ENCODE data around the gene SLC2A13. TPM values are rescaled to one million over a fixed set of nuclear protein-coding genes. Genes with fewer than 3 reads are reported as not detected.

Gene SLC2A13
- total and polyA plus RNA-seq, 2 donors (not counting 3 experiments of a cell fraction or from before 2014, with no cell fraction given), result 1.2 to 4.9 TPM

GRCh38 chr12:39959467-39959866 lies 146.4 kb downstream of the SLC2A13 start:
- Histone ChIP-seq H3K36me3 (ENCODE audit: control insufficient read depth in 2 of 2, extremely low read depth in 1 of 2, insufficient read depth in 2 of 2, low read length in 2 of 2) (no peaks in the 10 kb centered on the region), H3K79me2 (ENCODE audit: control insufficient read depth, insufficient read depth, low read length) (no peaks in the 10 kb centered on the region), H3K27me3 (ENCODE audit: control insufficient read depth in 2 of 2, insufficient read depth in 2 of 2, low read length in 2 of 2) (no peaks in the 10 kb centered on the region), H3K9me3 (replicated peaks; ENCODE audit: control insufficient read depth, insufficient read depth, low read length) (no peaks in the 10 kb centered on the region), H3K4me1 (ENCODE audit: control insufficient read depth, extremely low read depth, insufficient read depth, low read length) (no peaks in the 10 kb centered on the region), H3K4me2 (ENCODE audit: insufficient read depth, low read length) (no peak overlapping the region), H3K9ac (replicated peaks; ENCODE audit: extremely low read depth, insufficient read depth, low read length) (no peak overlapping the region), H3K27ac (ENCODE audit: insufficient read depth, low read depth, low read length) (no peak overlapping the region), H2AFZ (ENCODE audit: low read depth, low read length) (no peak overlapping the region), H4K20me1 (replicated peaks; ENCODE audit: control insufficient read depth, extremely low read depth, insufficient read depth, low read length) (no peaks in the 10 kb centered on the region), H3K9me1 (replicated peaks; ENCODE audit: control insufficient read depth, extremely low read depth, insufficient read depth, low read length) (no peaks in the 10 kb centered on the region), H3K4me3 (replicated peaks in 1 of 3; ENCODE audit: insufficient read depth in 1 of 3, low read depth in 1 of 3, low read length in 3 of 3) (no peak overlapping the region)
- CTCF ChIA-PET, result no interaction called here
- TF ChIP-seq FOS (IDR thresholded peaks at IDR 0.05; ENCODE audit: borderline replicate concordance, insufficient read depth, low read length), result no peak
- TF ChIP-seq POLR2AphosphoS5 (IDR thresholded peaks at IDR 0.05; ENCODE audit: insufficient read depth, low read depth, low read length), result no peak
- no peak for TF ChIP-seq POLR2A (IDR thresholded peaks at IDR 0.05; ENCODE audit: low read depth, low read length)
- no peak for TF ChIP-seq MAX (IDR thresholded peaks at IDR 0.05; ENCODE audit: insufficient read depth, insufficient read length)
- TF ChIP-seq GATA2 (IDR thresholded peaks at IDR 0.05; ENCODE audit: insufficient read depth, insufficient read length, low read depth, low read length), result no peak
- TF ChIP-seq MYC (IDR thresholded peaks at IDR 0.05; ENCODE audit: low read depth, low read length), result no peak
- TF ChIP-seq EZH2 (IDR thresholded peaks at IDR 0.05; ENCODE audit: borderline replicate concordance, low read depth, low read length, severe bottlenecking), result no peak
- intact Hi-C loops (cut with micrococcal nuclease) (no loop called here), dilution Hi-C loops (cut with MboI; ENCODE audit: extremely low pct_ligation_motif_present, low sequenced_read_pairs) (no loop called here)
- BruUV-seq (replicated peaks), result no TSS peak
- FAIRE-seq, result no peak
- no peak for DNase-seq (ENCODE audit: low read depth, low spot score)
- POLR2A ChIA-PET, result no interaction called here

- dilution Hi-C loops (cut with MboI; ENCODE audit: extremely low pct_ligation_motif_present, low sequenced_read_pairs), result no loop called here
Measured at GRCh38 chr12:39959031-39959430, 146.8 kb downstream of the SLC2A13 start.

More at GRCh38 chr12:39959031-39959430, 146.8 kb downstream of the SLC2A13 start:
- H3K4me2 ChIP-seq (ENCODE audit: insufficient read depth, low read length), result no peak overlapping the region
- TF ChIP-seq GATA2 (IDR thresholded peaks at IDR 0.05; ENCODE audit: insufficient read depth, insufficient read length, low read depth, low read length) (no peak), MYC (IDR thresholded peaks at IDR 0.05; ENCODE audit: low read depth, low read length) (no peak), EZH2 (IDR thresholded peaks at IDR 0.05; ENCODE audit: borderline replicate concordance, low read depth, low read length, severe bottlenecking) (no peak), CTCF (IDR thresholded peaks at IDR 0.05; ENCODE audit: extremely low read depth in 1 of 2, insufficient read depth in 1 of 2, low read depth in 1 of 2, low read length in 2 of 2) (no peak), FOS (IDR thresholded peaks at IDR 0.05; ENCODE audit: borderline replicate concordance, insufficient read depth, low read length) (no peak), POLR2AphosphoS5 (IDR thresholded peaks at IDR 0.05; ENCODE audit: insufficient read depth, low read depth, low read length) (no peak), POLR2A (IDR thresholded peaks at IDR 0.05; ENCODE audit: low read depth, low read length) (no peak), MAX (IDR thresholded peaks at IDR 0.05; ENCODE audit: insufficient read depth, insufficient read length) (no peak), JUN (IDR thresholded peaks at IDR 0.05; ENCODE audit: borderline replicate concordance, insufficient read depth, insufficient read length, low read depth) (no peak)
- H3K27ac ChIP-seq (ENCODE audit: insufficient read depth, low read depth, low read length), result no peak overlapping the region
- H4K20me1 ChIP-seq (replicated peaks; ENCODE audit: control insufficient read depth, extremely low read depth, insufficient read depth, low read length), result no peaks in the 10 kb centered on the region
- intact Hi-C loops (cut with micrococcal nuclease), result no loop called here
- no peaks in the 10 kb centered on the region for H3K79me2 ChIP-seq (ENCODE audit: control insufficient read depth, insufficient read depth, low read length)
- no peaks in the 10 kb centered on the region for H3K27me3 ChIP-seq (ENCODE audit: control insufficient read depth in 2 of 2, insufficient read depth in 2 of 2, low read length in 2 of 2)
- no peaks in the 10 kb centered on the region for H3K9me3 ChIP-seq (replicated peaks; ENCODE audit: control insufficient read depth, insufficient read depth, low read length)
- DNase-seq (ENCODE audit: low read depth, low spot score), result no peak
- ChIA-PET CTCF (no interaction called here), POLR2A (no interaction called here)
- H3K9me1 ChIP-seq (replicated peaks; ENCODE audit: control insufficient read depth, extremely low read depth, insufficient read depth, low read length), result no peaks in the 10 kb centered on the region
- no peaks in the 10 kb centered on the region for H3K4me1 ChIP-seq (ENCODE audit: control insufficient read depth, extremely low read depth, insufficient read depth, low read length)
- H3K36me3 ChIP-seq (ENCODE audit: control insufficient read depth in 2 of 2, extremely low read depth in 1 of 2, insufficient read depth in 2 of 2, low read length in 2 of 2), result no peaks in the 10 kb centered on the region
- no peak for FAIRE-seq
- no peak overlapping the region for H2AFZ ChIP-seq (ENCODE audit: low read depth, low read length)
- no peak overlapping the region for H3K9ac ChIP-seq (replicated peaks; ENCODE audit: extremely low read depth, insufficient read depth, low read length)
- BruUV-seq (replicated peaks), result no TSS peak
- no peak overlapping the region for H3K4me3 ChIP-seq (replicated peaks in 1 of 3; ENCODE audit: insufficient read depth in 1 of 3, low read depth in 1 of 3, low read length in 3 of 3)
